HG03097 (cell line): ENCODE results near the gene ZNF785.

ENCODE experiments used
- ATAC-seq: cut with Tn5 transposase; IDR thresholded peaks from one replicate; pipeline ENCODE4 v1.9.1; 2021; ENCODE audit not compliant: unreplicated experiment, low FRiP score

Gene ZNF785

DNA sequence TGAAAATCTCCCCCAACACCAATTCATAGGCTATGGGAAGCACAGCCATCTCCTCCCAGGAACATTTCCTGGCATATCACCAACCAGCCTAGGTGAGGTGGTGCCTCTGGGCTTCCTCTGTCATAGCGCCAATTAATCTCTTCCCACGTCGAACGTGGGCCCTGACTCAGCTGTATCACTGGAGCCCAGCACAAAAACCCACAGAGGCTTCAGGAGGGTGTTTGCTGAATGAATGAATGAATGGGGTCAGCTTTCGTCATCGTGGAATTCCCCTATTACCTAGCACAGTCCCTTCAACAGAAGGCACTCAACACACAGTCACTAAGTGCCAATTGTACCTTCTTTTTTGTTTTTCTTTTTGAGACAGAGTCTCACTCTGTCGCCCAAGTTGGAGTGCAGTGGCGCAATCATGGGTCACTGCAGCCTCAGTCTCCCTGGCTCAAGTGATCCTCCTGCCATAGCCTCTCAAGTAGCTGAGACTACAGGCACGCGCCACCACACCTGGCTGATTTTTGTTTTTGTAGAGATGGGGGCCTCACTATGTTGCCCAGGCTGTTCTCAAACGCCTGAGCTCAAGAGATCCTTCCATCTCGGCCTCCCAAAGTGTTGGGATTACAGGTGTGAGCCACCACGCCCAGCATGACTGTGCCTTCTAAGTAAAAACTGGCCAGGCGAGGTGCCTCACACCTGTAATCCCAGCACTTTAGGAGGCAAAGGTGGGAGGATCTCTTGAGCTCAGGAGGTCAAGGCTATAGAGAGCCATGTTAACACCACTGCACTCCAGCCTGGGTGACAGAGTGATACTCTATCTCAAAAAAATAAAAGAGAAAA, 18.1 kb downstream of the ZNF785 start:
- no peak for ATAC-seq

GRCh38 chr16:30566531-30566930, 19.0 kb downstream of the ZNF785 start:
- no peak for ATAC-seq

DNA sequence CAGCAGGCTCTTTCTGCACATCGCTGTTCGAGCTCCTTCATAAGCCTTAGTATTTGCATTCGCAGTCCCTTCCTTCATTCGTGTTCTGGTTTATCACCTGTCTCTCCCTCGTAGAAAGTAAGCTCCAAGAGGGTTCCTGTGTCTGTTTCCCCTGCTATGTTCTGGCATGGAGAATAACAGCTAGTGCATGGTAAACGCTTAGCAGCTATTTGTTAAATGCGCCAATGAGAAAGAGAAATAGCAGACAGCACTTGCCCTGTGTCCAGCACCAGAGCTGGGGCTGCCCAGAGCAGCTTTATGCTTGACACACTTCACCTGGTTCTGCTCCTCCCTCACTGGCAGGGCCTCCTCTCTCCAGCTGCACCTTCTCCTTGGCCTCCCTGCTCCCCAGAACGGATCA, 19.5 kb downstream of the ZNF785 start:
- no peak for ATAC-seq

DNA sequence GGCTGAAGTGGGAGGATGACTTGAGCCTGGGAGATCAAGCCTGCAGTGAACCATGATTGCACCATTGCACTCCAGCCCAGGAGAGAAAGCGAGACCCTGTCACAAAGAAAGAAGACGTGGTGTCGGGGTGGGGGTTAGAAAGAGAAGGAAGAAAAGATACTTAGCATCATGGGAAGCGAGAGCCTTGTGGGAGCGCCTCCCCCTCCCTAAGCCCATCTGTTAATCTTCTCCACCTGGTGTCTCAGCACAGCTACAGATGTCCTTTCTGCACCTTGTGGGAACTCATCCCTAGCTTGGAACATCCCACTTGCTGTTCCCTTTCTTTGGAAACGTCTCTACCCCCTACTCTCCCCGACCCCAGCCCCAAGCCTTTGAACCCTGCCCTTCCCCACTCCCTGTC, 20.0 kb downstream of the ZNF785 start:
- no peak for ATAC-seq

DNA sequence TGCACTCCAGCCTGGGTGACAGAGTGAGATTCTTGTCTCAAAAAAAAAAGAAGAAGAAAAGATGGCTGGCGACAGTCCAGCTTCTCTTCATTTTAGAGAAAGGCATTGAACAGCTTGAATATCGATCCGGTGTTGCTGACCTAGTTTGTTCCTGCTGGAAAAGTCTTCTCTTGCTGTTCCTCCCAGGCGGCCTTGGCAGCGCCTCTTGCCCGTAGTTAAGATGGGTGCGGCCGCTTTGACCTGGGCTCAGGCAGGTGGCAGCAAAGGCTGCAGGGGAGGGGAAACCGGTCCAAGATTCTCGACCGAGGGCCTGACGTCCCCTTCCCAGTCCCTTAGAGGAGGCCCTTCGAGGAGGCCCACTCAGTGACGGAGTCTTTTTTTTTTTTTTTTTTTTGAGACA, 23.5 kb downstream of the ZNF785 start:
- no peak for ATAC-seq

DNA sequence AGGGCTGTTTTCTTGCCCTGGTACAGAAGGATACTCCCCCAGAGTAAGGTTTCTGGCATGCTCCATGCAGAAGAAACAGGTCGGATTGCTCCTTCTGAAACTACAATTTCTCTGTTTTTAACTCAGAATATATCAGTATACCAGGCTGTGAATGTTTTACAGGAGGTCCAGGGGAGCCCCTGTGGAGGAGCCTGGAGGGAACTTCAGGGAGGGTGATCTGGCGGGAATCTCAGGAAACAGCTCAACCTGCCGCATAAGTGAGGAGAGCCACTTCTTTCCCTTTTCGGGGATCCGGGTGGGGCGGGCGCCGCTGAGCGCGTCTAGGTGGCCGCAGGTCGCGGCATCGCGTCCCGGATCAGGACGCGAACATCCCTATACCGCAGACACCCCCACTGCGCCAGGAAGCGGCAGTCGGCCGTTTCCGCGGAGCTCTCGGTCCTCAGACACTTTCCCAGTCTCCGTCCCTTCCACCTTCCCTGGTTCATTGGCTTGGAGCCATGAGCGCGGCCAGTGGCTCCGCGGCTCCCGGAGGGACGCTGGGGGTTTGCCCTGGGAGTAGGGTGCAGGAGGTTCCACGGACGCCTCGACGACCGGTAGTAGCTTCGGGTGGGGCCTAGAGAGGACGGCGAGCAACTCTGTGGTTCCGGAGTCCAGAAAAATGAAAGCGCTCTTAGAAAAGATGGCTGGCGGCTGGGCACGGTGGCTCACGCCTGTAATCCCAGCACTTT, 24.2 kb downstream of the ZNF785 start:
- ATAC-seq = no peak

DNA sequence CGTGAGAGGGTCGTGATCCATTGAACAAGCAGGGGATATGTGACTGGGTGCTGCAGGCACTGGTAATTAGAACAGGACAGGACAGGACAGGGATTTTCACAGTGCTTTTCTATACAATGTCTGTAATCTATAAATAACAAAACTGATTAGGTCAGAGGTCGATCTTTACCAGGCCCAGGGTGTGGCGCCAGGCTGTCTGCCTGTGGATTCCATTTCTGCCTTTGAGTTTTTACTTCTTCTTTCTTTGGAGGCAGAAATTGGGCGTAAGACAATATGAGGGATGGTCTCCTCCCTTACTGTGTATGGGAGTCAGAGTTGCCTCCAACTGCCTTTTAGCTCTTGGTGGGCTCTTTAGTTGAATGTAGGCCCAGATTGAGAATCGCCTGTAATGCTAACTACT, 25.8 kb downstream of the ZNF785 start:
- ATAC-seq = no peak

DNA sequence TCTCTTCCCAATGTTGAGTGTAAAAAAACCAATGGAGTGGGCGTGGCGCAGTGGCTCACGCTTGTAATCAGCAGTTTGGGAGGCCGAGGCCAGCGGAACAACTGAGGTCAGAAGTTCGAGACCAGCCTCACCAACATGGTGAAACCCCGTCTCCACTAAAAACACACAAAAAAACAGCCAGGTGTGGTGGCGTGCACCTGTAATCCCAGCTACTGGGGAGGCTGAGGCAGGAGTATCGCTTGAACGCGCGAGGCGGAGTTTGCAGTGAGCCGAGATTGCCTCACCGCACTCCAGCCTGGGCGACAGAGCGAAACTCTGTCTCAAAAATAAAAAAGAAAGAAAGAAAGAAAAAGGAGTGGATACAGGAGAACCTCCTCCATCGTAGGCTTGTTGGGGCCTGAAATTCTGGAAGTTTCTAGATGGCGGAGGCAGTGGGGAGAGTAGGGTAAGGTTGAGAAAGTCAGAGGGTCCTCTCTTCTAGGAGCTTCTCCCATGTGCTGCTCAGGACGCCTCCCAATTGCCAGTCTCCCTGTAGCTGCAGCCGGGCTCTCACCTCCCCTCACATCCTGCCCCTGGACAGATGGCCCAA, 26.6 kb downstream of the ZNF785 start:
- no peak for ATAC-seq

DNA sequence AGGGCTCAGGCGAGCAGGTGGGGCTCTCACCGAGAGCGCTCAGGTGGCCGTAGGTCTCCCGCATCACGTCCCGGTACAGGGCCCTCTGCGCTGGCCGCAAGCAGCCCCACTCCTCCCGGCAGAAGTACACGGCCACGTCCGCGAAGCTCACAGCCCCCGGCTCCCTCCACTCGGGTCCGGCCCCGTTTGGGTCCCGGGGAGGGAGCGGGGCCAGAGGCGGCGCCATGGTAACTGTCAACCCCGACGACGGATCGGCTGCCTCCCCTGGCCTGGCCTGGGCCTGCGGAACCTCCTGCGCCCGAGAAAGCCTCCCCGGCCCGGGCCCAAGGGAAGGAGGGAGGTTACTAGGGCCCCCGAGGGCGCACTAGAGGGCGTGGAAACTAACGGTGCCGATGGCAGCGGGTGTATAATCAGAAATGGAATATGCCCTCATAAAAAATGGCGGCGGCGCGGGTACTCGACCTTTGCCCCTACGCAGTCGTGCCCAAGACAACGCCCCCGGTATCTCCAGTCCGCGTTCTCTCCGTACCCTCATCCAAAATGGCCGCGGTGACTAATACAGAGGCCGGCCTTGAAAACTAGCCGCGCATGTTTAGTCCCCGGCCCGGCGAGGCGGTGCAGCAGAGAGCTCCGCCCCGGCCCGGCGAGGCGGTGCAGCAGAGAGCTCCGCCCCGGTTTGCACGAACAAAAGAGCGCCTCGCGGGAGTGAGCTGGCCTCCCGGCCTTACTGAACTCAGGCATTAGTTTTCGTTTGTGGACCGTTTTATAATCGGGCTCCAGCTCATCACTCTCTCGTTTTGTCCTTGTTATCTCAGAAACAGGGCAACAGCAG, 27.3 kb downstream of the ZNF785 start, which contains the start of gene ZNF764:
ZNF764 (minus strand) TSS at position 418 of the 832 bp plus-strand sequence; CDS start at position 226, 192 bp downstream.
- ATAC-seq = peak; percentile 85

DNA sequence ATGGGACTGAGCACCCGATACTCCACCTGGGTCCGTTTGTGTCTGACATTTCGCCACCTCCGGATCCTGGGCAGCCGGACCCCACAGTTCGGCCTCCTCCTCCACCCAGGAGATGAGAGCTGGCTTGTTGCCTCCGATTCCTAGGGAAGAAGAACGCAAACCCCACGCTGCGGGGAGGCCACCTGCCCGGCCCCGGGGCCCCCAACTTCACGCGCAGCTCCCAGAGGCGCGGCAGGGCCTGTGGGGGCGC, 27.9 kb downstream of the ZNF785 start:
- ATAC-seq = no peak

- no peak for ATAC-seq
These were observed 29.4 kb downstream of the ZNF785 start for GRCh38 chr16:30556125-30556473.

GRCh38 chr16:30555315-30556124, 30.0 kb downstream of the ZNF785 start:
- ATAC-seq = no peak

DNA sequence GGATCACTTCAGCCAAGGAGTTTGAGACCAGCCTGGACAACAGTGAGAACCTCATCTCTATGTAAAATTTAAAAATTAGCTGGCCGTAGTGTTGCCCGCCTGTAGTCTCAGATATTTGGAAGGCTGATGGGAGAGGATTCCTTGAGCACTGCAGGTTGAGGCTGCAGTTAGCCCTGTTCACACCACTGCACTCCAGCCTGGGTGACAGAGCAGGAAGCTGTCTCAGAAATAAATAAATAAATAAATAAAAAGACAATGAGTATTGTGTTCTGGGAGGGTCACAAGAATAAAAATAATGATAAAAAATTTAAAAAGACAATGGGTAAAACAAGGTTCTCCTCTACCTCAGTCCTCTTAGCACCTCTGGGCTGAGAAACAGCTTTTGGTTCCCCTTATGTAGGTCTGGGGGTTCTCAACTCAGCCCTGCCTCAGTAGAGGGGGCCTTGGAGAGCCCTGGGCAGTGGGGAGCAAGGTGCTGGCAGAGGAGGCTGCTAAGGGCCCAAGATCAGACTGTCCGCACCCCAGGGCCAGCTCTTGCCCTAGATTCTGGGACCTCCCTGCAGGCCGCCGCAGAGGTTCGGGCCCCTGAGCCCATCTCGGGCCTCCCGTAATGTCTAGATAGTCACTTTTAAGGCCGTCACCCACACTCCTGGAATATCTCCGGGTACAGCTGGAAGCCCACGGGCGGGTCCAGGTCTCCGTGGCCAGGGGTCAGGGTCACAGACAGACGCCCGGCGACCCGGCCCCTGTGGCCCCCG, 30.8 kb downstream of the ZNF785 start:
- no peak for ATAC-seq

DNA sequence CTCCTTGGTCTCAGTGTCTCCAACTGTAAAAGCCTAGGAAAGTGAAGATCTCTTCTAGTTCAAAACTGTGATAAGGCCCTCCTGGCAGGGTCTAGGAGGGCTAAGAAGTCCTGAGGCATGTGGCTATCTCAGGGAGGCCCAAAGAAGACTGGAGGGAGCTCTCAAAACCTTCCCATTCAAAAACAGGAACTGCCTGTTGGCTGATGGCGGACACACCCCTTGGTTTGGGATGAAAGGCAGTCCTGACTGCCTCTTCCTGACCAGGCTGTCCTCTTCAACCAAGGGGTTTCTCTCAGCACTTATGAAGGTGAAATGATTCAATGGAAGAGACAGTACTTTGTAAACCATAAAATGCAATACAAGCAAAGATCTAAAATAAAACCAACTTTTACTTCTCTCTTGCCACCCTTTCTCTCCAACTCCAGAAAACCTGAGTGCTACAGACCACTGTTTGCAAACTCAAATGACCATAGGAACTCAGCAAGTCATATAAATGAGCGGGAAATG, 32.1 kb downstream of the ZNF785 start:
- ATAC-seq = no peak

GRCh38 chr16:30552956-30553355, 32.5 kb downstream of the ZNF785 start:
- ATAC-seq = no peak

DNA sequence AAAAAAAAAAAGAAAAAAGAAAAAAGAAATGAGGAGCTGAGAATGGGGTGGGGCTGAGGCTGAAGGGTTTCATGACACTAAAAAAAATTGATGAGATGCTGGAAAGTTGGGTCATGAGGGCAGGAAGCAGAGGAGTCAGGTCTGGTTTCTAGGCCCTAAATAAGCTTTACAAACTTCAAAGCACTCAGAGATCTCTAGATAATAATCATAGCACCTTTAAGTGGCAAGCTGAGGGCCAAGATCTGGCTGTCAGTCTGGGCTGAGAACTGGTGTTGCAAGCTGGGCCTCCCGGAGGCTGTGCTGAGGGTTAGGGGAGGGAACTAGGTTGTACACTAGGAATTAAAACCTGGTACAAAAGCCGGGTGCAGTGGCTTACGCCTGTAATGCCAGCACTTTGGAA, 33.7 kb downstream of the ZNF785 start:
- no peak for ATAC-seq

DNA sequence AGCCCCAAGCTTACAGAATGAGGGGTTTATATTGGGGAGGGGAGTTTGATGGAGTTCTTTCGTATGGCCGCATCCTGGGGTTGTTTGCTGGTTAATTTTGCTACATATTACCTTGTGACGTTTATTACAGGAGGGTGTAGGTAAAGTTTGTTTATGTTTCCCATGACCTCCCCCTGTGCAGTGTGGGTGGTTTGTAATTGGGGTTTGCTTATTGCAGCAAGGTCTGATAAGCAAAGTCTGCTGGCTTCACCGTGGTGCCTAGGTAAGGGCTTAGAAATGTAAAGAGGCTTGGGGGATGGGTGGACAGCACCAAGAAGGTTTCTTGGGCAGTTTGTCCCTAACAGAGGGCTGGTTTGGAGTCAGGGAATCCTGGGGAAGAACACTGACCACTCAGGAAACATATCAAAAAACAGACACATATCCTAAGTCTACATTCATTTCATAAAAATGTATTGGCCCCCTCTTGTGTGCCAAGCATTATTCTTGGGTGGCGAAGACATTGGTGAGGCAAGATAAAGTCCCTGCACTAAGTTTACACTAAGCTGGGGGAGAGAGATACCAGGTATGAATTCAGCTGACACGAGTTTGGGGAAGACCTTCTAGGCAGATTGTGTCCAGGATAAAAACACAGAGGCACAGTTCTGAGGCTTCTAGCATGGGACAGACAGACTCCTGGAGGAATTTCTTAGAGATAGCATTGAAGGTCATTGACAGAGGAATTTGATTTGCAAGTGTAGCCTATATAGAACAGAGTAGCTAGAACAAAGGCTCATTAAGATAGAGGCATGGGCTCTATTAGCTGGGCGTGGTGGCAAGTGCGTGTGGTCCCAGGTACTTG, 36.9 kb downstream of the ZNF785 start:
- ATAC-seq = no peak

- ATAC-seq = no peak
These were observed 39.4 kb downstream of the ZNF785 start for GRCh38 chr16:30546115-30546514.
